HG03095 (cell line): ENCODE data around the gene NUP62.
"Not testable (repeated sequence)": the region's sequence is repeated elsewhere in the genome, so short reads cannot be mapped to it uniquely, and the experiment has no call there.

Source experiments
- ATAC-seq: cut with Tn5 transposase; IDR thresholded peaks from one replicate; pipeline ENCODE4 v1.9.1; 2021; ENCODE audit warnings: moderate library complexity; ENCODE audit not compliant: unreplicated experiment

Gene NUP62, protein sequence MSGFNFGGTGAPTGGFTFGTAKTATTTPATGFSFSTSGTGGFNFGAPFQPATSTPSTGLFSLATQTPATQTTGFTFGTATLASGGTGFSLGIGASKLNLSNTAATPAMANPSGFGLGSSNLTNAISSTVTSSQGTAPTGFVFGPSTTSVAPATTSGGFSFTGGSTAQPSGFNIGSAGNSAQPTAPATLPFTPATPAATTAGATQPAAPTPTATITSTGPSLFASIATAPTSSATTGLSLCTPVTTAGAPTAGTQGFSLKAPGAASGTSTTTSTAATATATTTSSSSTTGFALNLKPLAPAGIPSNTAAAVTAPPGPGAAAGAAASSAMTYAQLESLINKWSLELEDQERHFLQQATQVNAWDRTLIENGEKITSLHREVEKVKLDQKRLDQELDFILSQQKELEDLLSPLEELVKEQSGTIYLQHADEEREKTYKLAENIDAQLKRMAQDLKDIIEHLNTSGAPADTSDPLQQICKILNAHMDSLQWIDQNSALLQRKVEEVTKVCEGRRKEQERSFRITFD

GRCh38 chr19:49929121-49929610 lies at the start of gene NUP62, which contains the start of gene ATF5:
Gene NUP62 (minus strand): TSS chr19:49929504. CDS start chr19:49909807, 19,697 bp downstream.
Gene ATF5 (plus strand): TSS chr19:49929205. CDS start chr19:49930851, 1,646 bp downstream.
- peak; percentile 23 for ATAC-seq

GRCh38 chr19:49978324-49978723 lies 49.0 kb upstream of the NUP62 start:
- ATAC-seq, result no peak

DNA sequence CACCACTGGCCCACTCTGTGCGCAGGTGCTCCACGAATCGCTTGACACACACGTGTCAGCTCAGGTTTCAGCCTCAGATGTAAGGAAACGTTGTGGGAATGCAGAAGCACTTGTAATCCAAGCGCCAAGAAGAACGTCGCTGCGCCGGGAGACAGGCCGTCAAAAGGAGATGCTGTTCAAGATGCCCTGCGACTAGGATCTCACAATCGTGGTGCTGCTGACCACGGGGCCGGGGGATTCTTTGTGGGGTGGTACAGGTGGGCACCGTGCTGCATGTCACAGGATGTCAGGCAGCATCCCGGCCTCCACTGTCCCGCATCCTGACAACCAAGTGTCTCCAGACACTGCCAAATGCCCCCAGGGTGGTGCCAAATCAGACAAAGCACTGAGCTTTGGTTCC lies 48.6 kb upstream of the NUP62 start:
- ATAC-seq, result no peak

DNA sequence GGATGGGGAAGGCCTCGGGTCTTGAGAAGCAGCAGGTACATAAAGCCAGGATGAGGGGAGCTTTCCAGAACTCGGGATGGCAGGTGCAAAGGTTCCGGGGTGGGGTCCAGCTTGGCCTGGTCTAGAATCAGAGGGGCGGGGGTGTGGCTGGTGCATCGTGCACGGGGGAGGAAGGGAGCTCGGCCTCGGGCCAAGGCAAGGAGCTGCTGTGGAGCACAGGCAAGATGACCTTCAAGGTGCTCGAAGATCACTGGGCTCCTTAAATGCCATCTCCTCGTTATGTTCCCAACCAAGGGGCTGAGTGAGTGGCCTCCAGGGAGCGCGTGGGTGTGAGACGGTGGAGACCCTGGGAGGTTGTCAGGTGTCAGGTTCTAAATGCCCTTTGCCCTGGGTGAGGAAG lies 47.8 kb upstream of the NUP62 start:
- no peak for ATAC-seq

GRCh38 chr19:49976496-49976895 lies 47.2 kb upstream of the NUP62 start:
- no peak for ATAC-seq

- no peak for ATAC-seq
Measured at GRCh38 chr19:49975051-49975450, 45.7 kb upstream of the NUP62 start.

DNA sequence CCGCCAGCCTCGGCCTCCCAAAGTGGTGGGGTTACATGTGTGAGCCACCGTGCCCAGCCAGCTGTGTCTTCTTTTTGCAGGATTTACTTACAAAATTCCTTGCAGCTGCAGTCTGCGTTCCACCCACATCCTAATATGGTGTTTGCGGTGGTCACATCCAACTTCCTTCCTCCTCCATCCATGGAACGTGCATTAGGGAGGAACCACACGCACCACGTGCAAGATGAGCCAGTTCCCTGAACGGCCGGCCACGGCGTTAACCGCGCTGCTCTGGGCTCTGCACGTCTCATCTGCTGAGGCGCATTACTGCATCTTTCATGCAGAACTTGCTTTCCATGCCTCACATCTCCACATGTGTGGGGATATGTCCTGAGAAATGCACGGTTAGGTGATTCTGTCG lies 44.7 kb upstream of the NUP62 start:
- no peak for ATAC-seq

GRCh38 chr19:49972841-49973240 lies 43.5 kb upstream of the NUP62 start:
- no peak for ATAC-seq

DNA sequence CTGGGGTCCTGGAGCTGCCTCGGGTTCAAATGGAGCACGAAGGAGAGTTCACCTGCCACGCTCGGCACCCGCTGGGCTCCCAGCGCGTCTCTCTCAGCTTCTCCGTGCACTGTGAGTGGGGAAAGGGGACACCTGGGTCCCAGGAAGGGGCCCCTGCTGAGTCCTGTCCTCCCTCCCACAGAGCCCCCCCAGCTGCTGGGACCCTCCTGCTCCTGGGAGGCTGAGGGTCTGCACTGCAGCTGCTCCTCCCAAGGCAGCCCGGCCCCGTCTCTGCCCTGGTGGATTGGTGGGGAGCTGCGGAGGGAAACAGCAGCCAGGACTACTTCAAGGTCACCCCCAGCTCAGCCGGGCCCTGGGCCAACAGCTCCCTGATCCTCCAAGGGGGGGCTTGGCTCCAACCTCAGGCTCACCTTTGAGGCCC lies 42.7 kb upstream of the NUP62 start:
- no peak for ATAC-seq

- not testable (repeated sequence) for ATAC-seq
Measured at GRCh38 chr19:49969355-49969754, 40.1 kb upstream of the NUP62 start.

DNA sequence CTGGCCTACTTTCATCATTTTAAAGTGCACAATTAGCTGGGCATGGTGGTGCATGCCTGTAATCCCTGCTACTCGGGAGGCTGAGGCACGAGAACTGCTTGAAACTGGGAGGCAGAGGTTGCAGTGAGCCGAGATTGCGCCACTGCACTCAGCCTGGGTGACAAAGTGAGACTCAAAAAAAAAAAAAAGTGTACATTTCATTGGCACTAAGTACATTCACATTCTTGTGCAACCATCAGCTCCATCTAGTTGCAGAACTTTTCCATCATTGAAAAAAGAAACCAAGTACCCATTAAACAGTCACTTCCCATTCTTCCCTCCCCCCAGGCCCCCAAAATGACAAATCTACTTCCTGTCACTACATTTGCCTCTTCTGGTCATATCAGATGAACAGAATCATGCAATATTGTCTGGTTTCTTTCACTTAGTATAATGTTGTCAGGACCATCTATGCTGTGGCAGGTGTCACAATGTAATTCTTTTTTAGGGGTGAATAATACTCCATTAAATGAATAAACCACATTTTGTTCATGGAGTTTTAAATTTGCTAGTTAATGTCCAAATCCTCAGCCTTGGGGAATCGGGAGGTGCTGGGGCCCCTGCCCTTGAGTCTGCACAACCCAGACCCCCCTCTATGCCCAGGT lies 39.1 kb upstream of the NUP62 start:
- ATAC-seq, result no peak

DNA sequence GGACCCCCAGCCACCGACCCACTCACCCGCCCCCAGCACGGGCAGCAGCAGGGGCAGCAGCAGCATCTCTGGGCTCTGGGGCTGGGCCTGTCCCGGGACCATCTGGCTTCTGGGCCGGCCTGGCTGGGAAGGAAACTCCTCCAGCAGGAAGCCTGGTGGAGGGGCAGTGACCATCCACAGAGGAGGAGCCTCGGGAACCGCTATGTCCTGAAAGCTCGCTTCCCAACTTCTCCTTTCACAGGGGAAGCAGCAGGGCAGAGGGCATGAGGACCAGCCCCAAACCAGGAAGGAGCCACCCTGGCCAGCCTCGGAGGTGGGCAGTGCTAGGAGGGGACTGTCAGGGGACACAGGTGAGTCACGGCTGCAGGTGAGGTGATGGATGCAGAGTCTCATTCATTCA lies 31.7 kb upstream of the NUP62 start, which contains the start of gene SIGLEC11:
Gene SIGLEC11 (minus strand): TSS at position 193 of the 400 bp plus-strand sequence. CDS start 91 bp downstream, at position 102.
- not testable (repeated sequence) for ATAC-seq

- ATAC-seq, result not testable (repeated sequence)
Measured at GRCh38 chr19:49959892-49960291, 30.6 kb upstream of the NUP62 start.

GRCh38 chr19:49958596-49958995 lies 29.3 kb upstream of the NUP62 start:
- ATAC-seq, result not testable (repeated sequence)

DNA sequence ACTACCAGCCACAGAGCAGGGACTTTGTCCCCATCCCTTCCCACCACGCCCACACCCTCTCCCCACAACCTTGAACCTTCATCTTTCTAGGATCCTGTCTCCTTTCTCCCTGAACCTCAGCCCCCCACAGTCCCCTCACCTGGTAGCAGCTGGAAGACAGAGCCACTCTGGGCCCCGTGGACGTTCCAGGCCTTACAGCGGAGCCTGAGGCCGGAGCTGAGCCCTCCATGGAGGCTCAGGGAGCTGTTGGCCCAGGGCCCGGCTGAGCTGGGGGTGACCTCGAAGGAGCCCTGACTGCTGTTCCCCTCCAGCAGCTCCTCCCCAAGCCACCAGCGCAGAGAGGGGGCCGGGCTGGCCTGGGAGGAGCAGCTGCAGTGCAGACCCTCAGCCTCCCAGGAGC lies 28.8 kb upstream of the NUP62 start:
- ATAC-seq, result not testable (repeated sequence)

- ATAC-seq, result no peak
Measured at GRCh38 chr19:49957262-49957915, 28.1 kb upstream of the NUP62 start.

DNA sequence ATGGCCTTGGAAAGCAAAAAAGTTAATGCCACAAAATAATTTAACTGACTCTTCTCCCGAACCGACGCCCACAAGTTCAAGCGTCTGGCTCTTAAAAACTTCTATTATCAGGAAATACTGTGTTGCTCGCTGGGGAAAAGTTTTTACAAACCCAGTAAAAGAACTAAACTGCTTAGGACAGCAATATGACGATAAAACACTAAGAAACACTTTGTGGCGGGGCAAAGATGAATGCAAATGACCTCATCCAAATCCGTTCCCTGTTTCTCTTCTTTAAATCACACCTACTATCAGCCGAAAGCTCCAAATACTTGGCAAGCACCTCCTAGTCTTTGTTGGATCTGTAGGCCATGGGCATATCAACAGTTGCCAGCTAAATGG lies 26.8 kb upstream of the NUP62 start:
- no peak for ATAC-seq

DNA sequence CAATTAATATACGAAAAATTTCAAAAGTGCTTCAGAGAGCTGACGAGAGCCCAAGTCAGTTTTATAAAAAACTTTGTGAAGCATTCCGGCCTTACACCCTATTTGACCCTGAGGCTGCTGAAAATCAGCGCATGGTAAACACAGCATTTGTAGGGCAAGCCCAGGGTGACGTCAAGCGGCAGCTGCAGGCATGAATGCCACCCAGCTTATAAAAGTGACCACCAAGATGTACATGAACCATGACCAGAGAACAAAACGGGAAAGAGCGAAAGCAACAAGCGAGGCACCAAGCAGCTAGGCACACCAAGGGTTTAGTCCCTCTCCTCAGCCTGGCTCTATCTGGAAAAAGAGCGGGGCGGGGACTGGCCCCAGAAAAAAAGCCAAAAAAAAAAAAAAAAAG lies 25.6 kb upstream of the NUP62 start:
- no peak for ATAC-seq

DNA sequence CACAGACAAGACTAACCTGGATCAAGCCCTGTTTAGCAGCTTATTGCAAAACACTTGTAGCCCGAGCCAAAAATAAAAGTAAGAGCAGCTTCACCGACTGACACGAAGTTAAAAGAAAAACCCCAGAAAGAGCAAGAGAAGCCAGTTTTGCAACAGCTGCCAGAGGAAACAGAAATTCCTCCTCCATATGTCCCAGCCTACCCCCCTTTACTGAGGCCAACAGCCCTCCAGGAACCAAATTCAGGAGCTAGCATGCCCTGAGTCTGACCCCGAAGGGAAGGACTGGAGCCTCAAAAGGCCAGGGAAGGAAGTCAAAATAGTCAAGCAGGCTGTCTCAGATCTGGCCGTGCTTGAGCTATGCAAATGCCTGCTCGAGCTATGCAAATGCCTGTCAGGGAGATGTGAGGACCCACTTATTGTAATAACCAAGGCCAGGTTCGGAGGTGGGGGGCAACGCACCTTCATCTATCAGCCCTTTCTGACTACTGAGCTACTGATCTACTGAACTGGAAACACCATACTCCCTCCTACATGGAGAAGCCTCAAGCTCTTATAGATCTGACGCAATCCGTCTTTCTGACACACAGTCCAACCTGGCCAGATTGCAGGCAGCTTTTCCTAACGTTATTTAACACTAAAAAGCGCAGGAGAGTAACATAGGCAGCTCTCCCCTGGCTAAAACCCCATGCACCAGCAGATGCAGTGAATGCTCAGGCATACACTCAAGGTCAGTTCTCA lies 25.0 kb upstream of the NUP62 start:
- ATAC-seq, result no peak

DNA sequence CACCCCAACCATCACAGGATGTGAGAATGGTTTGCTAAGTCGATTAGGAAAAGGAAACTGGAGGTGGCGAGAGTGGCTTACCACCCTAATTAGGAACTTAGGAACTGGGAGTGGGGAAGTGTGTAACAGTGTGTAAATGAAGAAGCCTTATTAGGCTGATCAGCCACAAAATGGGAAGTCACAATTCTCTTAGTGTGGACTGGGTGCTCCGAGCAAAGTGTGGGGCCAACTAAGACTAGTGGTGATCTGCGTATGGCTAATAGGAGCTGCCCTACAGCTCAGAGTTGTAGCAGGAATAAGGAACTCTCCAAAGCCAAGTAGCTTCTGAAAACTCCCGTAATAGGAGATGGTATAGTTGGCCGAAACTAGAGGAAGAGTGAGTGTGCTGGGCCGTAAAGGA lies 24.1 kb upstream of the NUP62 start:
- ATAC-seq, result no peak

- no peak for ATAC-seq
Measured at GRCh38 chr19:49952906-49953305, 23.6 kb upstream of the NUP62 start.
